ENCODE results near the gene HECTD3. TPM values are rescaled to one million over a fixed set of nuclear protein-coding genes. Genes with fewer than 3 reads are reported as not detected.

HECTD3 gene
- total and polyA plus RNA-seq, 4 donors: 15.9 to 32.9 (median 24.2) TPM

- TF ChIP-seq FOXA2 (IDR thresholded peaks at IDR 0.05): no peak
- TF ChIP-seq HNF4A (conservative IDR thresholded peaks at IDR 0.05): no peak
- TF ChIP-seq CTCF (IDR thresholded peaks at IDR 0.05; ENCODE audit: low read depth, low read length, missing input control): no peak
- TF ChIP-seq SP1 (IDR thresholded peaks at IDR 0.05): no peak
- no peak for TF ChIP-seq REST (IDR thresholded peaks at IDR 0.05)
- no peak for TF ChIP-seq RXRA (IDR thresholded peaks at IDR 0.05)
- no peak for TF ChIP-seq FOXA1 (IDR thresholded peaks at IDR 0.05)
- TF ChIP-seq TAF1 (conservative IDR thresholded peaks at IDR 0.05): no peak
- TF ChIP-seq YY1 (IDR thresholded peaks at IDR 0.05): no peak
- TF ChIP-seq MAX (IDR thresholded peaks at IDR 0.05): no peak
- no peak for TF ChIP-seq ATF3 (IDR thresholded peaks at IDR 0.05)
- no peak for TF ChIP-seq JUND (IDR thresholded peaks at IDR 0.05)
- no peak for TF ChIP-seq NR2F2 (IDR thresholded peaks at IDR 0.05)
- TF ChIP-seq HNF4G (IDR thresholded peaks at IDR 0.05): no peak
- no peak for TF ChIP-seq GABPA (IDR thresholded peaks at IDR 0.05 in 1 of 2, conservative IDR thresholded peaks at IDR 0.05 in 1 of 2)
- TF ChIP-seq EGR1 (IDR thresholded peaks at IDR 0.05; ENCODE audit: low read depth in 2 of 2): no peak
- TF ChIP-seq RAD21 (IDR thresholded peaks at IDR 0.05): no peak
- H3K27ac ChIP-seq (ENCODE audit: low read depth in 1 of 2, low read length in 2 of 2): no peak overlapping the region
- H3K9me3 ChIP-seq (ENCODE audit: control insufficient read depth in 4 of 4, low read length in 3 of 4): no peaks in the 10 kb centered on the region
- no peak overlapping the region for H3K4me3 ChIP-seq (ENCODE audit: low read depth in 1 of 3, low read length in 3 of 3)
- no peaks in the 10 kb centered on the region for H3K27me3 ChIP-seq (ENCODE audit: control insufficient read depth in 4 of 4, insufficient read depth in 4 of 4, low read length in 3 of 4)
- 89% methylated on average over 7 of the region's 7 CpGs for WGBS
- H3K36me3 ChIP-seq (ENCODE audit: control insufficient read depth in 4 of 4, insufficient read depth in 3 of 4, low read depth in 1 of 4, low read length in 3 of 4): peaks cover 31 to 73% (median 60%) of the 10 kb centered on the region in 4 donors
- peaks cover 0 to 6% (median 2%) of the 10 kb centered on the region in 4 donors for H3K4me1 ChIP-seq (ENCODE audit: control insufficient read depth in 4 of 4, insufficient read depth in 4 of 4, low read length in 3 of 4)
- no peak for DNase-seq (ENCODE audit: low spot score)
- no peak overlapping the region for H3K9ac ChIP-seq (ENCODE audit: low read depth in 1 of 2, low read length in 2 of 2)
These were observed 6.7 kb downstream of the HECTD3 start for GRCh38 chr1:45004281-45004920.

- Histone ChIP-seq H3K27ac (ENCODE audit: low read depth in 1 of 2, low read length in 2 of 2) (no peak overlapping the region), H3K9ac (ENCODE audit: low read depth in 1 of 2, low read length in 2 of 2) (no peak overlapping the region), H3K27me3 (ENCODE audit: control insufficient read depth in 4 of 4, insufficient read depth in 4 of 4, low read length in 3 of 4) (no peaks in the 10 kb centered on the region), H3K36me3 (ENCODE audit: control insufficient read depth in 4 of 4, insufficient read depth in 3 of 4, low read depth in 1 of 4, low read length in 3 of 4) (peaks cover 31 to 66% (median 55%) of the 10 kb centered on the region in 4 donors), H3K4me3 (ENCODE audit: low read depth in 1 of 3, low read length in 3 of 3) (no peak overlapping the region), H3K4me1 (ENCODE audit: control insufficient read depth in 4 of 4, insufficient read depth in 4 of 4, low read length in 3 of 4) (peaks cover 0 to 4% (median 2%) of the 10 kb centered on the region in 4 donors), H3K9me3 (ENCODE audit: control insufficient read depth in 4 of 4, low read length in 3 of 4) (no peaks in the 10 kb centered on the region)
- no peak for DNase-seq (ENCODE audit: low spot score)
- TF ChIP-seq EGR1 (IDR thresholded peaks at IDR 0.05; ENCODE audit: low read depth in 2 of 2) (no peak), RAD21 (IDR thresholded peaks at IDR 0.05) (no peak), REST (IDR thresholded peaks at IDR 0.05) (no peak), NR2F2 (IDR thresholded peaks at IDR 0.05) (no peak), TAF1 (conservative IDR thresholded peaks at IDR 0.05) (no peak), YY1 (IDR thresholded peaks at IDR 0.05) (no peak), ATF3 (IDR thresholded peaks at IDR 0.05) (no peak)
- WGBS: 95% methylated on average over 14 of the region's 14 CpGs
These were observed 7.4 kb downstream of the HECTD3 start for GRCh38 chr1:45003741-45004140.

Data from liver (tissue), 9 donors.